ENCODE data around the gene WNT5A.

Gene WNT5A

DNA sequence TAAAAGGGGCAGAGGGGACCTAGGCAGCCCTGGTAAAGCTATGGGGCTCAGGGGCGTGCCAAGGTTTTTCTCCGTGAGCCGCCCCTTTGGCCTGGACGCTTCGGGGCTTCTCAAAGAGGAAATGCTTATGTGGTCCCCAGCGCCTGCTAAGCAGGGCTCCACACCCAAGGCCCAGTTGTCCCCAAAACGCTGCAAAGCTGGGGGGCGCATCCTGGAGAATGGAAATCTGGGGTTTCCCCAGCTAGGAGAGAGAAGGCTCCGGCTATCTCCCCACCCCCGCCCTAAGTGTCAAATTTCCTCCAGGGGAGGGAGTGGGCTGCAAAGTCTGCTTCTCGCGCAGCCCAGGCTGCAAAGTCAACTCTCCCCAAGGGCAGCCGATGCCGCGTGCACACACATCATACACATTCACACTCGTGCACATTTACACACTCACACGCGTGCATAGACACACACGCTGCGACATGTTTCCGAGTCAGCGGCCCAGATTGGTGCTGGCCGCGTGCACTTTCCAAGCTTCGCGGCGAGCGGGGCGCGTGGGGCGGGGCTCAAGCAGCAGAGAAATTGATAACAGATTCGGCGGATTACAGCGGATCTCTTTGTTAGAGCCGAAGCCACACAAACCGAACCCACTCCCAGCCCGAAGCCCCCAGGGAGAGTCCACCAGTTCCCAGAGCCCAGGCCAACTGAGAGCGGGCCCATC lies 4.5 kb downstream of the WNT5A start:
- peak; percentile 82 for DNase-seq (ENCODE audit: low read depth, low spot score)

- DNase-seq (ENCODE audit: low read depth, low spot score) = peak; percentile 78
Observed at GRCh38 chr3:55481744-55482495, 5.2 kb downstream of the WNT5A start.

GRCh38 chr3:55480911-55481743 lies 6.0 kb downstream of the WNT5A start:
- peak; percentile 86 for DNase-seq (ENCODE audit: low read depth, low spot score)

- DNase-seq (ENCODE audit: low read depth, low spot score) = no peak
Observed at GRCh38 chr3:55477306-55478303, 9.5 kb downstream of the WNT5A start.

DNA sequence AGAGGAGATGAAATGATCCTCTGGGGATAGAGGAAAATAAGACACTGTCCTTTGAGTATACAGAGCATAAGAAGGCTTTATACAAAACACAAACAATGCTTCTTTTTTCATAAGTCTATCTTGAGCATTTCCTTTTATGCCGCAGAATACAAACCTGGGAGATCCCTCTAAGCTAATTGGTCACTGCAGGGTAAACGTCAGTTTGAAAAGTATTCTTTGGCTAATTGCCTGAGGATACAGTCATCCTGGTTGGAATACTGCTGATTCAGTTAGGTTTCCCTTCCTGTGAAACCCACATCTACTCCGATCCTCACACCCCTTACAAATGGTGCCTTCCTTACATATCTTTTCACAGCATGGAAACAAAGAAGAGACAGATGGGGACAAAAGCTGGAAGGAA lies 10.6 kb downstream of the WNT5A start:
- peak; percentile 90 for DNase-seq (ENCODE audit: low read depth, low spot score)

DNA sequence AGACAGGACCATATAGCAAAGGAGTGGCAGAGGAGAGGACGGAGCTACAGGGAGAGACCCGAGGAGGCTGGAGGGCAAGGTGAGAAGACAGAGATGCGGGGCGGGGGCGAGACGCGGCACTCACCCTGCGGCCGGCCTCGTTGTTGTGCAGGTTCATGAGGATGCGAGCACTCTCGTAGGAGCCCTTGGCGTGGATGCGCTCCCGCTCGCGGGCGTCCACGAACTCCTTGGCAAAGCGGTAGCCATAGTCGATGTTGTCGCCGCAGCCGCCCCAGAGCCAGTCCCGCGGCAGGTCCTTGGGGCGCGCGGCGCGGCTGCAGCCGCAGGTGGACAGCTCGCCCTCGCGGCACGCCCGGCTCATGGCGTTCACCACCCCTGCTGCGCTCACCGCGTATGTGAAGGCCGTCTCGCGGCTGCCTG lies 12.9 kb downstream of the WNT5A start:
- peak; percentile 67 for DNase-seq (ENCODE audit: low read depth, low spot score)

DNA sequence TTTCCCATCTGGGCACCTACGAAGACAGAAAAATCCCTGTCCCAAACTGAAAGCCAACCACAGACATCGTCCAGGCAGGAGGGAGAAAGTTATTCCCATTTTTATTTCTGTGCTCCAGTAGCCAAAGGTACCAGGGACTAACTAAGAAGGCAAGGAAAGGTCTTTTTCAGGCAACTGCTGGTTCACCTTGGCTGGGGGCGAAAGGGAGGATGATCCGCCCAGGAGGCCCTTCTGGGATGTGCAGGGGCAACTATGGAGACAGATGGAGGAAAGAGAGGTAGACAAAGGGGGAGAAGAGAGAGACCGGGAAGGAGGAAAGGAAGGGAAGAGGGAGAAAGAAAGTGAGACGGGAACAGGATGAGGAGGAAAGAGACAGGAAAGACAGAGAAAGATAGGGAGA lies 13.3 kb downstream of the WNT5A start:
- DNase-seq (ENCODE audit: low read depth, low spot score) = no peak

GRCh38 chr3:55471522-55472280 lies 15.4 kb downstream of the WNT5A start:
- DNase-seq (ENCODE audit: low read depth, low spot score) = no peak

- DNase-seq (ENCODE audit: low read depth, low spot score) = no peak
Observed at GRCh38 chr3:55471084-55471483, 16.0 kb downstream of the WNT5A start.

DNA sequence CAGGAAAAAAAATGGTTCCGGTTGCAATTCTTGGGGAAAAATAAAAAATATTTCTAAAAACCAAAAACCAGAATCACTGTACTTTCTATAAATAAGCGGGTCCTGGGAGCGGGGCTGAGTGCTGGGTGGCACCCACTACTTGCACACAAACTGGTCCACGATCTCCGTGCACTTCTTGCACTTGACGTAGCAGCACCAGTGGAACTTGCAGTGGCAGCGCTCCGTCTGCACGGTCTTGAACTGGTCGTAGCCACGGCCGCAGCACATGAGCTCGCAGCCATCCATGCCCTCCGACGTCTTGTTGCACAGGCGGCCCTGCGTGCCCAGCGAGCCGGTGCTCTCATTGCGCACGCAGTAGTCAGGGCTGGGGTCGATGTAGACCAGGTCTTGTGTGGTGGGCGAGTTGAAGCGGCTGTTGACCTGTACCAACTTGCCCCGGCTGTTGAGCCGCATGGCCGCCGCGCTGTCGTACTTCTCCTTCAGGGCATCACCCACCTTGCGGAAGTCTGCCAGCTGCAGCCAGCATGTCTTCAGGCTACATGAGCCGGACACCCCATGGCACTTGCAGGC lies 17.1 kb downstream of the WNT5A start:
- DNase-seq (ENCODE audit: low read depth, low spot score) = no peak

DNA sequence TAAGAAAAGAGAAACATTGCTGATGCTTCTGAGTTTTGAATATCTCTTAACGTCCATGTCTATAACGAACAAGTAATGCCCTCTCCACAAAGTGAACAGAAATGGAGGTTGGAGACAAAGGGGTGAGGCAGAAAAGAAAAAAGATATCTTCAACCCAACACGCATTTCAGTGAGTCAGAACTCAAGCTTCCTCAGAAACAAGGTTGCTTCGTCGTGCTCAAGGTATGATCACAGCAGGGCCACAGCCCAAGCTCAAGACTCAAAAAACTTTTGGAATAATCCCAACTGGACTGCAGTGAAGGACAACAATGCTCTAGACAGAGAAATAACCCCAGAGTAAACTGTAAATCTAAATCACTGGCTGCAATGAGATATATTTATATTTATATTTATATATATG lies 18.9 kb downstream of the WNT5A start:
- peak; percentile 57 for DNase-seq (ENCODE audit: low read depth, low spot score)

DNA sequence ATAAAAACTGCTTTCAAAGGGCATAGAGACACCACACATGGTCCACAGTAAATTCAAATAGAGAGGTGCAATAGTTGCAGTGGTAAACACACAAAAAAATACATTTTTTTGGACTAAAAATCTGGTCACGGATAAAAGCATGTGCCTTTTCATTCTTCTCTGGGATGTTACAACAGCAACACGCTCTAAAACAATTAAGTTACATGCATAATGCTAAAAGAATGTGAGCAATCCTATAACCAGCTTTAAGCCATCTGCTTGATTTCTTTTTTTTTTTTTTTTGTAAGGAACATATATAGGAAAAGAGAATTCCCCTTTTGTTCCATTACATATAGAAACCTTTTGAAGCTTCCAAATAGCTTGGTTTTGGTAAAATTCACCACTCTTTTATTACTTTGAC lies 20.0 kb downstream of the WNT5A start:
- DNase-seq (ENCODE audit: low read depth, low spot score) = no peak

DNA sequence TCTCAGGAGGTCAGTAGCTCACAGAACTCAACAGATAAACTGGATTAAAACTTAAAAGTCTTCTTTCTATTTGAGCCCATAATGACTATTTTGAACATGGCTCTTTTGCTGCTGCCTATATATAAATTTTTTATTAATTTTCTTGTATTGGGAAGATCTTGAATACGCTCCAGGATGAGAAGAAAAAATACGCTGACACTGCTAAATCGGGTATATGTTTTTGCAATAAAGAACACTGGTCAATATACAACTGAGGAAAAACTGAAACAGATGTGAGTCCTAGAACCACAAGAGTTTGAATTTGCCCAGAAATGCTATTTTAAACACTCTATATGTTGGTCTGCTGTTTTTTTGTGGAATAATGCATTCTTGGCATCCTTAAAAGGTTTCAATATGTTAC lies 20.6 kb downstream of the WNT5A start:
- DNase-seq (ENCODE audit: low read depth, low spot score) = no peak

DNA sequence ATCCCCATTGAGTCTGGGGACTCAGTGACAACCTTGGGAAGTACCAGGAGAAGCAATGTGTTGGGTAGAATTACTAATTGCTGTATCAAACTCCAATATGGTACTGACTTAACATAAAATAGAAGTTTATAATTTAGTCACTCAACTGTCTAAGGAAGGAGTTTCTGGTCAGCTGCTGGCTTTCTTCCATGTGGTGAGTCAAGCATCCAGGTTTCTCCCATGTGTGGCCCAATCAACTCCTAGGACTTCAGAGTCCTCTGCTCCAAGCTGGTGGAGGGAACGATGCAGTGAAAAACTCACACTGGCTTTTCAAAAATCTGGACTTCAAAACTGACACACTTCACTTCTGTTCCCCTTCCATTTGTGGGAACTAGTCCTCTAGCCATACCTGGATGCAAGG lies 25.2 kb downstream of the WNT5A start:
- peak; percentile 73 for DNase-seq (ENCODE audit: low read depth, low spot score)

DNA sequence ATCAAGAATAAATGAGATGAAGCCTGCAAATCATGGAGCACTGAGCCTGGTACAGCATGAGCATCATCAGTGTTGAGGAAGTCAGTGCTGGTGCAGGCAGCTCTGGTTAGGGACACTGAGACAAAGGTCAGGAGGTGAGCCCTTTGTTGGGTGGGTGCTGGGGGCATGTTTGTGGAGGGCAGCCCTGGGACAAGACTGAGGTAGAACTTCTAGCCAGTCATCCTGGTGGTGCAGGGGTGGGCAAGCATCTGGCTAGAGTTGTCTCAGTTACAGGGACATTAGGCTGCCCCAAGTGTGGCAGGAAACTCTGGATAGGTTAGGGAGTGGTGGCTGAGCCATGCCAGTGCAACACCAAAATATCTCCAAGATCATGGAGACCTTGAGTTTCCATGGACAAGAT lies 27.3 kb downstream of the WNT5A start:
- DNase-seq (ENCODE audit: low read depth, low spot score) = no peak

DNA sequence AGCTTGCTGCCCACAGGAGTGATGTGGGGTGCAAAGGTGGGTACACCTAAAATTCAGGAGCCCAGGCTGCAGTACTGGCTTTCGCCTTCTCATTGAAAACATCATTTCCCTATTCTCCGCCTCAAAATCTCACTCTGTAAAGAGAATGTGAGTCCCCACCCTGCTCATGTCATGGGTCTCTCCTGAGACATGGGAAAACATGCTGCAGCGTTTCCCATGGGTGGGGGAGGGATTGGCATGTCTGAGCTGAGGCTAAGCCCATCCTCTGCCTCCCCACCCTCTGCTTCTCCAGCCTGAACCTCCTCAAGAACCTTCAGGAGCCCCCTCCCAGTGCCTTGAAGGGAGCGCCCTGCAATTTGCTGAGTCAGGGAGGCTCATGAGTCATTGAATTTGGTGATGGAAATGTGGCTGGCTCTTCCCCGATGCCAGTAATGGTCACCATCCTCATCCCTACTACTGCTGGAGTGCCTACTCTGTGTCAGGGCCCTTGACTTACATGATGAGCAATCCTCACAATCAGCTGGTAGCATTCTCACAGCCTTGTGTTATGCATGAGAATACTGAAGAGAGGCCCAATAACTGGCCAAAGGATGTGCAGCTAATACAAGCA lies 28.8 kb downstream of the WNT5A start:
- no peak for DNase-seq (ENCODE audit: low read depth, low spot score)

- no peak for DNase-seq (ENCODE audit: low read depth, low spot score)
Observed at GRCh38 chr3:55455915-55456314, 31.2 kb downstream of the WNT5A start.

DNA sequence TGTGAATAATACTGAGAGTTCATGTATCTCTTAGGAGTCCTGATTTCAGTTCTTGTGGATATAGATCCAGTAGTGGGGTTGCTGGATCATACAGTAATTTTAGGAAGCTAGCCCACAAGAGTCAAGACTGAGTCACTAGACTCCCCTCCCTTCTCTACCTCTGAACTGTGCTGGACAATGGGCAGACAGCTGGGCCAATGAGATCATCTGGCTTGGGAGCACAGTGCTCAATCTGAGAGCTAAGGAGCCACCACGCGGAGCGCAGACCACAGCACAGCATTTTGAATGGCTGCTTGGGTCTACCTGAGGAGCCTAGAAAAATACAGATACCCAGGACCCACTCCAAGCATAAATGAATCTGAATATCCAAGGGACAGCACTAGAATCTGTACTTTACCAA lies 32.5 kb downstream of the WNT5A start:
- no peak for DNase-seq (ENCODE audit: low read depth, low spot score)

GRCh38 chr3:55453886-55454496 lies 33.1 kb downstream of the WNT5A start:
- DNase-seq (ENCODE audit: low read depth, low spot score) = no peak
